Dermis lymphatic vessel endothelial cell (primary cell): ENCODE data around the gene UCHL5. TPM values are rescaled to one million over a fixed set of nuclear protein-coding genes. Genes with fewer than 3 reads are reported as not detected.

ENCODE experiments used
- total RNA-seq: library from RNA; depleted of rRNA; stranded (reverse); fragments of >200 nt; gene quantifications from 2 replicates; pipeline ENCODE4 v1.2.1, GENCODE V29; 2014

Gene UCHL5, protein sequence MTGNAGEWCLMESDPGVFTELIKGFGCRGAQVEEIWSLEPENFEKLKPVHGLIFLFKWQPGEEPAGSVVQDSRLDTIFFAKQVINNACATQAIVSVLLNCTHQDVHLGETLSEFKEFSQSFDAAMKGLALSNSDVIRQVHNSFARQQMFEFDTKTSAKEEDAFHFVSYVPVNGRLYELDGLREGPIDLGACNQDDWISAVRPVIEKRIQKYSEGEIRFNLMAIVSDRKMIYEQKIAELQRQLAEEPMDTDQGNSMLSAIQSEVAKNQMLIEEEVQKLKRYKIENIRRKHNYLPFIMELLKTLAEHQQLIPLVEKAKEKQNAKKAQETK
- 16.1 and 17.0 TPM in 2 replicates for total RNA-seq

DNA sequence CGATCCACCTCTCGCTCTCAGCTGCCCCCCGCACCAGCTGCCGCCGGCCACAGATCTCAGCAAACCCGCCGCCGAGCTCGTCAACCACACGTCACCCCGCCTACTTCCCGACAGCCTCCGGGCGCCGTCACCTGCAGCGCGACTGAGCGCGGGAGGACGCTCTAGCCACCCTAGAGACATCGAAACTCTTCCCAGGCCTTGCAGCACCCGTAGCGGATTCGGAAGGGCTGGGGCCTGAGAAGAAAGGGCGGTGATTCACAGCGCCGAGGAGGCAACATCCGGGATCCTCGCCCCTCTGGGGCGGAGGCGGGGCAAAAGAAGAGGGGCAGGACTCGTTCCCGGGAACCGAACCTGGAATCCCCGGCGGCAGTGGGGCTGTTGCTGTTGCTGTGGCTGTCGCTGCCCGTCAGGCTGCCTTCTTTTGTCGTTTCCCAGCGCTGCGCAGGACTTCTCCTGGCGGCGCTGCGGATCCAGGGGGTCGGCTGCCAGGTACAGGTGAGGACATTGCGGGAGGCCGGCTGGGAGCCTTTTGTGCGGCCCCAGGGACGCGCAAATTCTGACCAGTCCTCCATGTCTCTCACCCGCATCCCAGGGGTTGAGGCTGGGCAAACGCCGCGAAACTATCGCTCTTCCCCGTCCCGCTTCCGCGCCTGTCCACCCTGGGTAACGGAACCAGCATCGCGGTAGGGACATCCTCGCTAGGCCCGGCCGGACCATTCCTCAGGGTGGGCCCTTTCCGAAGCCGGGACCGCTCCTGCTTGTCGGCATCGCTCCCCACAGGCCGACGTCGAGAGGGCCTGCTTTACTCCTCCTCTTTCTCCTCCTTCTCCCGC lies at the start of gene UCHL5, which contains the start of gene RO60:
TSS of gene UCHL5 (minus strand) at position 79 of the 833 bp plus-strand sequence. CDS start 100 bp downstream, outside the sequence.
TSS of gene RO60 (plus strand) at position 331 of the 833 bp plus-strand sequence. CDS start 9,443 bp downstream, outside the sequence.

DNA sequence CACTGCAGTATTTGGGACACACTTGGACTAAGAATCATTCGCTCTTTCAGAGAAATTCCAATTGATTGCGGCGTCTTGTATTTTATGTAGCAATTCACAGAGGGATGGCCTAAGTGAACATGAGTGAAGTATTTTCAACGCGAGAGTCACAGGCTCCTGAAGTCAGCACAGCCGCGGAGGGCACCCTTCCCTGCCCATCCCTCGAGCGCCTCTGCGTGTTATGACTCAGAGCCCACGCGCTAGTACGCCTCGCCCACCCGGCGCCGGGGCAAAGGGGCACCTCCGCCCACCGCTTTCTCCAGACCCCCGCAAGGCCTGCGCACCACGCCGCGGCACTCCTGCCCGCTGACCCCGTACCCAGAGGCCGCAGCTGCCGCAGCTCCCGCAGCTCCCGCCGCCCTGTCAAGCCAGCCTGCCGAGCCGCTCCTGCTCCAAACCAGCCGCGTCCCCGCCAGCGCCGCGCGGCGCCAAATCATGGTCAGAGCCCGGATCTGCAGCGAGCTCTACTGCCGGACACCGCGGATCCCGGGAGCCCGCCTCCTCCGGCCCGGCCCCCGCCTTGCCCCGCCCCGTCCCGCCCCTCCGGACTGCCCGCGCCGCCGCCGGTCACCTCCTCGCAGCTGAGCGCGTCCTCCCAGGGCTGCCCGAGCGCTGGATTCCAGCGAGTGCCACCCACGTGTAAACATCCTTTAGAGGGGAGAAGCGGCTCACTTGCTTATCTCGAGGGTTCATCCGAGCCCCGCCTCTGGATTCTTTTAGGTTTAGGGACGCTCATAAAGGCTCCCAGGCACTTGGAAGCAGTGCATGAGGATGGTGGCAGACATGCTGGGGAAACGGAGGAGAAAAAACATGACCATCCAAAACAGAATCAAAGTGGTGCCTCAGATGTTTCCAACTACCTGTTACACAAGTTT lies 46.0 kb upstream of the UCHL5 start, which contains the start of gene GLRX2:
TSS of gene GLRX2 (minus strand) at position 508 of the 914 bp plus-strand sequence. CDS start at position 476, 32 bp downstream.

Other genes with a start within 250 kb of the UCHL5 start
- 160 and 192 TPM in 2 replicates for gene RO60, start 252 bp upstream of the UCHL5 start, total RNA-seq
- gene GLRX2, start 46.1 kb upstream of the UCHL5 start, total RNA-seq, result 3.8 and 5.0 TPM in 2 replicates
- 16.0 and 16.7 TPM in 2 replicates for gene CDC73, start 62.7 kb upstream of the UCHL5 start, total RNA-seq
- 0.34 and 2.2 TPM in 2 replicates for gene B3GALT2, start 127.3 kb upstream of the UCHL5 start, total RNA-seq